Measurements from ENCODE around the gene PIK3R2. TPM values are rescaled to one million over a fixed set of nuclear protein-coding genes. Genes with fewer than 3 reads are reported as not detected.

Gene PIK3R2
- total RNA-seq, 1 donor from 2014 or later: 47.0 TPM

DNA sequence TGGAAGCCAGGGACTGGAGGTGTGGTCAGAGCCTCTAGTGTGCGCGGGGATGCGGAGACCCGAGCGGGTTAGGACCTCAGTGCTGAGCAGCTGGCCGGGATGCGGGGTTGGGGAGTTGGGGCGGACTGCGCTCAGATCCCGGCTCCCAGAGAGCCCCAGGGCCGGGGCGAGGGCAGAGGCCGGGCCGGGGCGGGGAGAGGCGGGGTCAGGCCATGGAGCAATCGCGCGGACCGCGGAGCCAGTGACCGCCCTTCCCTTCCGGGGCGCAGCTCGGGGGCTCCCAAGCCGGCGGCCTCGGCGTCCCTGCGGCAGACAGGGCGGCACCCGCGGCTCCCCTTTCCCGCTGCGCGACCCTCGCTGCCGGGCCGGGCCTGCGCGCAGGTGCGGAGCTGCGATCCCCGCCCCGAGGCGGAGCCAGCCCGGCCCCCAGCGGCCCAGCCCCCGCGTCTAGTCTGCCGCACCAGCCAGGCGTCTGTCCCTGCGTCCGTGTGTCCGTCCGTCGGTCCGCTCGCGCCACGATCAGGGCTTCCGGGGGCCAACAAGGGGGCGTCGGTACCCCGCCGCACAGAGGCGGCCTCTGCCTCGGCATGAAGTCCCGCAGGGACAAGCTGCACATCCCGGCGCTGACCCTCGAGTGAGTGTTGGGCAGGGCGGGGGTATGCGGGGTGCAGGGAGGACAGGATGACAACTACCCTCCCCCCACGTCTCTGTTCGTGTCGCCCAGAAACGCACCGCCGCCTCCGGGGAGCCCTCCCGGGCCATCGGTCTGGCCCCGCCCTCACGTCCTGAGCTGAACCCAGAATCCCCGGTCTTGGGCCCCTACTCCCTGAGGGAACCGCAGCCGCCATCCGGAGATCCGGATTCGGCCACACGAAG, 43.0 kb upstream of the PIK3R2 start:
- Mint-ChIP-seq H3K4me1 (ENCODE audit: unreplicated experiment) (peaks cover 6% of the 10 kb centered on the region), H3K9me3 (no peaks in the 10 kb centered on the region), H3K4me3 (peak overlapping the region; percentile 87), H3K27ac (no peak overlapping the region), H3K27me3 (peaks cover 30% of the 10 kb centered on the region), H3K36me3 (no peaks in the 10 kb centered on the region)
- TF ChIP-seq, protein P1, sequence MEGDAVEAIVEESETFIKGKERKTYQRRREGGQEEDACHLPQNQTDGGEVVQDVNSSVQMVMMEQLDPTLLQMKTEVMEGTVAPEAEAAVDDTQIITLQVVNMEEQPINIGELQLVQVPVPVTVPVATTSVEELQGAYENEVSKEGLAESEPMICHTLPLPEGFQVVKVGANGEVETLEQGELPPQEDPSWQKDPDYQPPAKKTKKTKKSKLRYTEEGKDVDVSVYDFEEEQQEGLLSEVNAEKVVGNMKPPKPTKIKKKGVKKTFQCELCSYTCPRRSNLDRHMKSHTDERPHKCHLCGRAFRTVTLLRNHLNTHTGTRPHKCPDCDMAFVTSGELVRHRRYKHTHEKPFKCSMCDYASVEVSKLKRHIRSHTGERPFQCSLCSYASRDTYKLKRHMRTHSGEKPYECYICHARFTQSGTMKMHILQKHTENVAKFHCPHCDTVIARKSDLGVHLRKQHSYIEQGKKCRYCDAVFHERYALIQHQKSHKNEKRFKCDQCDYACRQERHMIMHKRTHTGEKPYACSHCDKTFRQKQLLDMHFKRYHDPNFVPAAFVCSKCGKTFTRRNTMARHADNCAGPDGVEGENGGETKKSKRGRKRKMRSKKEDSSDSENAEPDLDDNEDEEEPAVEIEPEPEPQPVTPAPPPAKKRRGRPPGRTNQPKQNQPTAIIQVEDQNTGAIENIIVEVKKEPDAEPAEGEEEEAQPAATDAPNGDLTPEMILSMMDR (conservative IDR thresholded peaks at IDR 0.05): no peak
- DNase-seq (ENCODE audit: extremely low spot score, unreplicated experiment): no peak

DNA sequence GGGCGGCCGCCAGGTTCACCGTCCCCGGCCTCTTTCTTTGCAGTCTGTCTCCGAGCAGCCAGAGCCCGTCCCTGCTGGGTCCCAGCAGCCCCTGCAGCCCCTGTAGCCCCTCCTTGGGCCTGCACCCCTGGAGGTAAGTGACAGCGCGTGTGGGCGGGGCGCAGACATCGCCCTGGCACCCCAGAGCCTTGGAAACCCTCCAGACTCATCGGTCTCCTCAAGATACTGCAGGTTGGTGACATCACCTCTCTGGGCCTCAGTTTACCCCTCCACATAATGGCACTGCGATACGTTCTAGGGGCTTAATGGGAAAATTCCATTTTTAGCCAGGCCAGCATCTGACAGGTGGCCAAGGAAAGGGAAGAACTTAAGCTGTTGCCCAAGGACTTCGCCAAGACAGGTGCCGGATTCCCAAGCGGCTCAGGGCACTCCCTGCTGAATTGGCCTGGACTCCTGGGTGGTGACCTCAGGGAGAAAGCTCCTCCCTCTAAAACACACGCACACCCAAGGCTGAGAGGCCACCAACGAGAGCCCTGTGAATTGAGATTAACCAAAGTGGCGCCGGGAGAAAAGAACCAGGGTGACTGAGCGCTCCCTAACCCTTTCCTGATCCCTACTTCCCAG, 42.2 kb upstream of the PIK3R2 start:
- peaks cover 30% of the 10 kb centered on the region for H3K27me3 Mint-ChIP-seq
- TF ChIP-seq, protein P1 (conservative IDR thresholded peaks at IDR 0.05): no peak
- peaks cover 6% of the 10 kb centered on the region for H3K4me1 Mint-ChIP-seq (ENCODE audit: unreplicated experiment)
- H3K36me3 Mint-ChIP-seq: no peaks in the 10 kb centered on the region
- no peak overlapping the region for H3K27ac Mint-ChIP-seq
- DNase-seq (ENCODE audit: extremely low spot score, unreplicated experiment): no peak
- no peaks in the 10 kb centered on the region for H3K9me3 Mint-ChIP-seq
- peak overlapping the region; percentile 67 for H3K4me3 Mint-ChIP-seq

DNA sequence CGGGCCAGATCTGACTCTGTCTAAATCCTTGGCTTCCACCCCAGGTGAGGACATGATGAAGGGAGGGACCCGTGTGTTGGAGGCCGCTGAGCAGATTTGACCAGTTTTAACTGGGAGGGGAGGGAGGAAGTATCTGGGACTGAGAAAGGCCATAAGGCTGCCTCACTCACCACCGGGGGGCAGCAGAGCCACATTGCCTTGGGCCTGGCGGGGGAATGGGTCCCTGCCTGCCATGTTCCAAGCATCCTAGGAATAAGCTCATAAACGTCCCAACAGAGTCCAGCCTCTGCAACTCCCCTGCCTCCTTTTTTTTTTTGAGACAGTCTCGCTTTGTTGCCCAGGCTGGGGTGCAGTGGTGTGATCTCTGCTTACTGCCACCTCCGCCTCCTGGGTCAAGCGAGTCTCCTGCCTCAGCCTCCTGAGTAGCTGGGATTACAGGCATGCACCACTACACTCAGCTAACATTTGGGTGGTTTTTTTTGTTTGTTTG, 39.9 kb upstream of the PIK3R2 start:
- no peaks in the 10 kb centered on the region for H3K9me3 Mint-ChIP-seq
- TF ChIP-seq, protein P1 (conservative IDR thresholded peaks at IDR 0.05): peak; percentile 93
- peaks cover 11% of the 10 kb centered on the region for H3K4me1 Mint-ChIP-seq (ENCODE audit: unreplicated experiment)
- H3K36me3 Mint-ChIP-seq: no peaks in the 10 kb centered on the region
- peak overlapping the region; percentile 57 for H3K4me3 Mint-ChIP-seq
- peak; percentile 89 for DNase-seq (ENCODE audit: extremely low spot score, unreplicated experiment)
- peaks cover 30% of the 10 kb centered on the region for H3K27me3 Mint-ChIP-seq
- peak overlapping the region; percentile 46 for H3K27ac Mint-ChIP-seq

DNA sequence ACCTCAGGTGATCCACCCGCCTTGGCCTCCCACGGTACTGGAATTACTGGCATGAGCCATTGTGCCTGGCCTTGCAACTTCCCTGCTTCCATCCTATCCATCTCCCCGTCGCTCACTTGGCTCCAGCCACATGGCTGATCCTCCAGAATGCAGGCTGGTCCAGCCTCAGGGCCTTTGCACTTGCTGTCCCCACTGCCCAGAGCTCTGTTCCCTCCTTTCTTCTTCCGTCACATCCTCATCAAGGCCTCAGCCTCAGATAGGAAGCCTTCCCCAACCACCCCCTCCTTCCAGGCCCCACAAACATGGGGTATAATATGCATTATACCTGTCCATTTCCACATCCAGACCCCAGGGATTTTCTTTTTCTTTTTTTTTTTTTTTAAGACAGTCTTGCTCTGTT, 39.1 kb upstream of the PIK3R2 start:
- TF ChIP-seq, protein P1 (conservative IDR thresholded peaks at IDR 0.05): no peak
- Mint-ChIP-seq H3K9me3 (no peaks in the 10 kb centered on the region), H3K4me1 (ENCODE audit: unreplicated experiment) (peaks cover 14% of the 10 kb centered on the region), H3K27me3 (peaks cover 23% of the 10 kb centered on the region), H3K4me3 (no peak overlapping the region), H3K27ac (no peak overlapping the region), H3K36me3 (no peaks in the 10 kb centered on the region)
- DNase-seq (ENCODE audit: extremely low spot score, unreplicated experiment): no peak

DNA sequence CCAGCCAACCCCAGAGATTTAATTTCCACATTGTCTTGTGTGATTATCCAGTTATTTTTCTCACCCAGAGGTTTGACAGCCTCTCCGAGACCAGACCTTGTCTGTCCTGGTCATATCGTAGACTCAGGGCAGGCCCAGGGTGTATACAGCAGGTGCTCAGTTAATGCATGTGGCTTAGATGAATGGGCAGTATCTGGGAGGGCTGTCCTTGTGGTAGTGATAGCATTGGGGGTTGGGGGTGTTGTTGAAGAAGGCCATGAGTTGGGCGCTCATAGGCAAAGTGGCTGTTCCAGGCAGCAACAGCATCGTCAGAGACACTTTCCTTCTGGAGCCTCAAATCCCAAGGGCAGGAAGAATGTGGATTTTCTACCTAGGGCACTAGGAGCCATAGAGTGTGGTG, 38.5 kb upstream of the PIK3R2 start:
- TF ChIP-seq, protein P1 (conservative IDR thresholded peaks at IDR 0.05): no peak
- no peaks in the 10 kb centered on the region for H3K9me3 Mint-ChIP-seq
- peaks cover 15% of the 10 kb centered on the region for H3K4me1 Mint-ChIP-seq (ENCODE audit: unreplicated experiment)
- no peak for DNase-seq (ENCODE audit: extremely low spot score, unreplicated experiment)
- peaks cover 16% of the 10 kb centered on the region for H3K27me3 Mint-ChIP-seq
- no peaks in the 10 kb centered on the region for H3K36me3 Mint-ChIP-seq
- no peak overlapping the region for H3K4me3 Mint-ChIP-seq
- H3K27ac Mint-ChIP-seq: no peak overlapping the region
